Measurements from ENCODE around the gene SEZ6L2. TPM values are rescaled to one million over a fixed set of nuclear protein-coding genes. Genes with fewer than 3 reads are reported as not detected.

Gene SEZ6L2
- total and polyA plus RNA-seq, 2 of the 13 experiments (the other 11 are each of a cell fraction or from before 2014, with no cell fraction given) = 14.9 to 16.9 TPM

GRCh38 chr16:29943846-29944799 is 44.8 kb upstream of the SEZ6L2 start (continued):
- TF ChIP-seq, protein P1, sequence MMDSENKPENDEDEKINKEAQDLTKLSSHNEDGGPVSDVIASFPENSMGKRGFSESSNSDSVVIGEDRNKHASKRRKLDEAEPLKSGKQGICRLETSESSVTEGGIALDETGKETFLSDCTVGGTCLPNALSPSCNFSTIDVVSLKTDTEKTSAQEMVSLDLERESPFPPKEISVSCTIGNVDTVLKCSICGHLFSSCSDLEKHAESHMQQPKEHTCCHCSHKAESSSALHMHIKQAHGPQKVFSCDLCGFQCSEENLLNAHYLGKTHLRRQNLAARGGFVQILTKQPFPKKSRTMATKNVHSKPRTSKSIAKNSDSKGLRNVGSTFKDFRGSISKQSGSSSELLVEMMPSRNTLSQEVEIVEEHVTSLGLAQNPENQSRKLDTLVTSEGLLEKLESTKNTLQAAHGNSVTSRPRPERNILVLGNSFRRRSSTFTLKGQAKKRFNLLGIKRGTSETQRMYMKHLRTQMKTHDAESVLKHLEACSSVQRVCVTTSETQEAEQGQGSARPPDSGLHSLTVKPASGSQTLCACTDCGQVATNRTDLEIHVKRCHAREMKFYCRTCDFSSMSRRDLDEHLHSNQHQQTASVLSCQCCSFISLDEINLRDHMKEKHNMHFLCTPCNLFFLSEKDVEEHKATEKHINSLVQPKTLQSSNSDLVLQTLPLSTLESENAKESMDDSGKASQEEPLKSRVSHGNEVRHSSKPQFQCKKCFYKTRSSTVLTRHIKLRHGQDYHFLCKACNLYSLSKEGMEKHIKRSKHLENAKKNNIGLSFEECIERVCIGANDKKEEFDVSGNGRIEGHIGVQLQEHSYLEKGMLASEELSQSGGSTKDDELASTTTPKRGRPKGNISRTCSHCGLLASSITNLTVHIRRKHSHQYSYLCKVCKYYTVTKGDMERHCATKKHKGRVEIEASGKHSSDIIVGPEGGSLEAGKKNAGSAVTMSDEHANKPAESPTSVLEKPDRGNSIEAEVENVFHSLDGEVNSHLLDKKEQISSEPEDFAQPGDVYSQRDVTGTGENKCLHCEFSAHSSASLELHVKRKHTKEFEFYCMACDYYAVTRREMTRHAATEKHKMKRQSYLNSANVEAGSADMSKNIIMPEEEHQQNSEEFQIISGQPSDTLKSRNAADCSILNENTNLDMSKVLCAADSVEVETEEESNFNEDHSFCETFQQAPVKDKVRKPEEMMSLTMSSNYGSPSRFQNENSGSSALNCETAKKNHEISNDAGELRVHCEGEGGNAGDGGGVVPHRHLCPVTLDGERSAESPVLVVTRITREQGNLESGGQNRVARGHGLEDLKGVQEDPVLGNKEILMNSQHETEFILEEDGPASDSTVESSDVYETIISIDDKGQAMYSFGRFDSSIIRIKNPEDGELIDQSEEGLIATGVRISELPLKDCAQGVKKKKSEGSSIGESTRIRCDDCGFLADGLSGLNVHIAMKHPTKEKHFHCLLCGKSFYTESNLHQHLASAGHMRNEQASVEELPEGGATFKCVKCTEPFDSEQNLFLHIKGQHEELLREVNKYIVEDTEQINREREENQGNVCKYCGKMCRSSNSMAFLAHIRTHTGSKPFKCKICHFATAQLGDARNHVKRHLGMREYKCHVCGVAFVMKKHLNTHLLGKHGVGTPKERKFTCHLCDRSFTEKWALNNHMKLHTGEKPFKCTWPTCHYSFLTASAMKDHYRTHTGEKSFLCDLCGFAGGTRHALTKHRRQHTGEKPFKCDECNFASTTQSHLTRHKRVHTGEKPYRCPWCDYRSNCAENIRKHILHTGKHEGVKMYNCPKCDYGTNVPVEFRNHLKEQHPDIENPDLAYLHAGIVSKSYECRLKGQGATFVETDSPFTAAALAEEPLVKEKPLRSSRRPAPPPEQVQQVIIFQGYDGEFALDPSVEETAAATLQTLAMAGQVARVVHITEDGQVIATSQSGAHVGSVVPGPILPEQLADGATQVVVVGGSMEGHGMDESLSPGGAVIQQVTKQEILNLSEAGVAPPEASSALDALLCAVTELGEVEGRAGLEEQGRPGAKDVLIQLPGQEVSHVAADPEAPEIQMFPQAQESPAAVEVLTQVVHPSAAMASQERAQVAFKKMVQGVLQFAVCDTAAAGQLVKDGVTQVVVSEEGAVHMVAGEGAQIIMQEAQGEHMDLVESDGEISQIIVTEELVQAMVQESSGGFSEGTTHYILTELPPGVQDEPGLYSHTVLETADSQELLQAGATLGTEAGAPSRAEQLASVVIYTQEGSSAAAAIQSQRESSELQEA (CRISPR knock-in tag; IDR thresholded peaks at IDR 0.05; ENCODE audit: not compliant biosample characterization) = no peak
- TF ChIP-seq ZBTB42 (CRISPR knock-in tag; IDR thresholded peaks at IDR 0.05) = no peak
- TF ChIP-seq ZNF468 (CRISPR knock-in tag; IDR thresholded peaks at IDR 0.05) = no peak
- peak; percentile 23; the same call in 1 of the 2 replicates for TF ChIP-seq NFYC (CRISPR knock-in tag; IDR thresholded peaks at IDR 0.05)
- TF ChIP-seq KDM4B (CRISPR knock-in tag; IDR thresholded peaks at IDR 0.05) = 0 out of 2 replicates have a peak, but pooled peaks have one; percentile 32
- peak; percentile 63; the same call in 1 of the 2 replicates for TF ChIP-seq ZNF619 (CRISPR knock-in tag; IDR thresholded peaks at IDR 0.05)
- no peak for TF ChIP-seq FOXK2 (IDR thresholded peaks at IDR 0.05)
- TF ChIP-seq ATF3 (CRISPR knock-in tag; IDR thresholded peaks at IDR 0.05) = peak; percentile 70
- TF ChIP-seq EEA1 (CRISPR knock-in tag; IDR thresholded peaks at IDR 0.05; ENCODE audit: borderline replicate concordance) = no peak
- peak; percentile 48; the same call in 1 of the 2 replicates for TF ChIP-seq ZNF788 (CRISPR knock-in tag; IDR thresholded peaks at IDR 0.05; ENCODE audit: borderline replicate concordance)
- TF ChIP-seq ZNF776 (CRISPR knock-in tag; IDR thresholded peaks at IDR 0.05) = no peak
- TF ChIP-seq CREM (IDR thresholded peaks at IDR 0.05) = peak; percentile 13; the same call in 1 of the 2 replicates
- no peak for TF ChIP-seq CREM (CRISPR knock-in tag; IDR thresholded peaks at IDR 0.05)
- TF ChIP-seq CC2D1A (CRISPR knock-in tag; IDR thresholded peaks at IDR 0.05) = no peak
- 0 out of 2 replicates have a peak, but pooled peaks have one; percentile 23 for TF ChIP-seq RFX3 (CRISPR knock-in tag; IDR thresholded peaks at IDR 0.05)
- TF ChIP-seq SAP130 (CRISPR knock-in tag; IDR thresholded peaks at IDR 0.05; ENCODE audit: low read depth) = peak; percentile 68
- no peak for TF ChIP-seq CREB1 (IDR thresholded peaks at IDR 0.05)
- no peak for TF ChIP-seq CREB1 (CRISPR knock-in tag; IDR thresholded peaks at IDR 0.05)
- TF ChIP-seq CTCF (CRISPR knock-in tag; IDR thresholded peaks at IDR 0.05) = peak; percentile 41; the same call in 1 of the 2 replicates
- TF ChIP-seq NR2F1 (CRISPR knock-in tag; IDR thresholded peaks at IDR 0.05) = no peak
- TF ChIP-seq ZNF557 (CRISPR knock-in tag; IDR thresholded peaks at IDR 0.05) = no peak; the same call in 1 of the 2 replicates

All from HepG2 (cell line).